Ishikawa (cell line): Measurements from ENCODE around the gene MEG3.

Experiments used
- CEBPB ChIP-seq: IDR thresholded peaks from 2 replicates; pipeline ENCODE4 v1.6.1; 2012
- CREB1 ChIP-seq: IDR thresholded peaks from 2 replicates; pipeline ENCODE4 v1.6.1; 2012; ENCODE audit warnings: low read depth
- EGR1 ChIP-seq: IDR thresholded peaks from 2 replicates; pipeline ENCODE4 v1.6.1; 2012
- EP300 ChIP-seq: IDR thresholded peaks from 2 replicates; pipeline ENCODE4 v1.6.1; 2012; ENCODE audit warnings: borderline replicate concordance
- FOXM1 ChIP-seq: IDR thresholded peaks from 2 replicates; pipeline ENCODE4 v1.6.1; 2012; ENCODE audit warnings: low read depth, borderline replicate concordance
- MAX ChIP-seq: IDR thresholded peaks from 2 replicates; pipeline ENCODE4 v1.6.1; 2012
- NFIC ChIP-seq: IDR thresholded peaks from 2 replicates; pipeline ENCODE4 v1.6.1; 2012
- RAD21 ChIP-seq: IDR thresholded peaks from 2 replicates; pipeline ENCODE4 v1.6.1; 2012; ENCODE audit warnings: low read depth
- REST ChIP-seq: IDR thresholded peaks from 2 replicates; pipeline ENCODE4 v1.6.1; 2012; ENCODE audit warnings: low read depth, mild to moderate bottlenecking
- TAF1 ChIP-seq: IDR thresholded peaks from 2 replicates; pipeline ENCODE4 v1.6.1; 2012; ENCODE audit warnings: low read depth, mild to moderate bottlenecking
- TCF12 ChIP-seq: IDR thresholded peaks from 2 replicates; pipeline ENCODE4 v1.6.1; 2012; ENCODE audit warnings: low read depth
- TEAD4 ChIP-seq: IDR thresholded peaks from 2 replicates; pipeline ENCODE4 v1.6.1; 2012
- USF1 ChIP-seq: IDR thresholded peaks from 2 replicates; pipeline ENCODE4 v1.6.1; 2012
- YY1 ChIP-seq: IDR thresholded peaks from 2 replicates; pipeline ENCODE4 v1.6.1; 2012; ENCODE audit warnings: low read depth
- ZBTB7A ChIP-seq: IDR thresholded peaks from 2 replicates; pipeline ENCODE4 v1.6.1; 2012; ENCODE audit warnings: low read depth

The MEG3 gene

GRCh38 chr14:100788942-100789341 is 37.0 kb upstream of the MEG3 start:
- TF ChIP-seq FOXM1 (no peak), NFIC (no peak), YY1 (no peak), CEBPB (no peak), MAX (no peak), RAD21 (no peak), TEAD4 (no peak), ZBTB7A (no peak), EP300 (no peak), CREB1 (no peak), USF1 (no peak), TAF1 (no peak), TCF12 (no peak), EGR1 (no peak), REST (no peak)

GRCh38 chr14:100789460-100790417 is 36.2 kb upstream of the MEG3 start:
- TF ChIP-seq YY1, result no peak
- TF ChIP-seq REST, result no peak
- no peak for TF ChIP-seq NFIC
- TF ChIP-seq EP300, result no peak
- no peak for TF ChIP-seq TEAD4
- TF ChIP-seq EGR1, result no peak

GRCh38 chr14:100790502-100791347 is 35.2 kb upstream of the MEG3 start:
- no peak for TF ChIP-seq MAX
- TF ChIP-seq ZBTB7A, result no peak
- no peak for TF ChIP-seq EGR1

- TF ChIP-seq USF1 (no peak), CREB1 (no peak), ZBTB7A (no peak), TAF1 (no peak)
Observed at GRCh38 chr14:100791348-100791735, 34.6 kb upstream of the MEG3 start.

- TF ChIP-seq USF1 (no peak), NFIC (no peak)
Observed at GRCh38 chr14:100791995-100792394, 33.9 kb upstream of the MEG3 start.

- TF ChIP-seq YY1 (no peak), TEAD4 (no peak), CEBPB (no peak), NFIC (no peak), EGR1 (no peak), MAX (no peak), FOXM1 (no peak), ZBTB7A (no peak), EP300 (no peak), RAD21 (no peak), CREB1 (no peak), TAF1 (no peak), REST (no peak), TCF12 (no peak), USF1 (no peak)
Observed at GRCh38 chr14:100796946-100797345, 29.0 kb upstream of the MEG3 start.
